Motor neuron (in vitro differentiated cells): ENCODE results near the gene P3H2. TPM values are rescaled to one million over a fixed set of nuclear protein-coding genes. Genes with fewer than 3 reads are reported as not detected.

Experiments
- ATAC-seq, 8 experiments: fragments of 200-7000 bp; cut with Tn5 transposase; replicated peaks in 6 of 8; 2 replicates each; pipeline ENCODE4 v1.8.0; 2021; ENCODE audit warnings: mild to moderate bottlenecking in 8 of 8, moderate library complexity in 8 of 8
- H3K27ac ChIP-seq, 2 donors: fragments of 250-450 bp; sonication (Bioruptor Pico); 2 replicates each; pipeline ENCODE4 v1.9.0; 2021; ENCODE audit warnings: antibody characterized with exemption in 2 of 2, mild to moderate bottlenecking in 2 of 2, moderate library complexity in 1 of 2
- H3K4me1 ChIP-seq, 2 donors: fragments of 250-450 bp; sonication (Bioruptor Pico); replicated peaks in 1 of 2; 2 replicates each; pipeline ENCODE4 v1.6.1; 2021; ENCODE audit warnings: antibody characterized with exemption in 2 of 2, mild to moderate bottlenecking in 2 of 2, moderate library complexity in 1 of 2
- H3K4me3 ChIP-seq, 5 donors: fragments of 250-450 bp; sonication (Bioruptor Pico); 2 replicates each; pipeline ENCODE4 v1.9.0; 2021; ENCODE audit warnings: antibody characterized with exemption in 5 of 5, mild to moderate bottlenecking in 5 of 5, moderate library complexity in 4 of 5
- WGBS, 10 experiments: fragments of 450-650 bp; shearing (Covaris generic); methylation state at CpG; one replicate each; pipeline ENCODE4 v1.0.0; 2022; 5-methylcytosine and 5-hydroxymethylcytosine counted together
- in situ Hi-C, 9 experiments: fragments of 400-800 bp; cut with MboI; loops; one replicate each; pipeline ENCODE4 v1.15.0; 2021; ENCODE audit warnings: low sequenced_read_pairs in 9 of 9, low pct_unique_long_range_greater_than_20kb in 2 of 9; ENCODE audit not compliant: unreplicated experiment in 9 of 9
- total RNA-seq, 8 experiments: library from RNA; unstranded; fragments of 300-600 nt; gene quantifications; 2 replicates each; pipeline versions ENCODE4 v1.2.3 to v1.2.4, GENCODE V29; 2022

Gene P3H2
- total RNA-seq, 8 experiments from 2014 or later = 0.76 to 58.2 (median 1.5) TPM; not detected in 1

GRCh38 chr3:190032923-190033322 lies 87.8 kb downstream of the P3H2 start:
- WGBS, 10 experiments = 60 to 100% (median 87%) methylated on average over 1 to 11 of the region's 11 CpGs; no CpG with 5 or more reads in 3 of the 10 experiments
- no peak overlapping the region for H3K4me3 ChIP-seq
- no peak overlapping the region for H3K27ac ChIP-seq
- no peak for ATAC-seq
- in situ Hi-C loops = no loop called here
- H3K4me1 ChIP-seq = no peaks in the 10 kb centered on the region

DNA sequence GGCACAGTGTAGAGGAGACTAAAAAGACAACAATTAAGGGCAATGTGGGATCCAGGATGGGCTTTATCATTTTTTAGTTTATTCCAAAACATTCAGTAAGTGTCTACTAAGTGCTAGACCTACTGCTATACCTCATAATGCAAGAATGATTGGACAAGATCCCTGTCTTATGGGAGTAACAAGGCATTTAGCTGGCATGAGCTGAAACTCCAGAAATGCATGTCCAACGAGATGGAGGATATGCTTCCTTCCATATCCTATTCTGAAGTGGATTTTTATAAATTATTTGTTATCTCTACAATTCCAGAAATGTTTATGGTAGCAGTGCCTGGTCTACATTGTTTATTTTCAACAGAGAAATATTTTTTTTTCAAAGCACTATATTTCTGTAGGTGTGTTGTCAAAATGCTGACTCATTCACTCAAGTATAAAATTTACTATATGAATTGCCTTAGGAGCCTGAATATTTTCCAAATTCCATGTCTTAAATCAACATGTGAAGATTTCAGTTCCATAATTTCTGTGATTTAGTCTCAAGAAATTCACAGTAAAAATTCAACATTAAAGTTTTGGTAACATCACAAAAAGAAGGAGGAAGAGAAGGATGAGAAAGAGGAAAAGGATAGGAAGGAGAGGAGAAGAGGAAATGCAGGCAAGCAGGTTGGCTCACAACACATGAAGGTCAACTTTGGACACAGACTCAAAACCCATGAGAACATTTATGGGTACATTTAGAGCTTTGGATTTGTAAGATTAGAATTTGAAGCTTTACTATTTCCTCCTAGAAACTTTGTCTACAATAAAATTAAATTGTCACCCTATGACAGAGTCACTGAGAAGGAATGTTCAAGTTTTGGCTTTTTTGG lies 88.6 kb downstream of the P3H2 start:
- in situ Hi-C loops = no loop called here
- no peak overlapping the region for H3K27ac ChIP-seq
- H3K4me1 ChIP-seq = no peaks in the 10 kb centered on the region
- H3K4me3 ChIP-seq = no peak overlapping the region
- WGBS, 10 experiments = 50 to 92% (median 85%) methylated on average over 1 of the region's 1 CpG; no CpG with 5 or more reads in 4 of the 10 experiments
- ATAC-seq = no peak

GRCh38 chr3:190027116-190027515 lies 93.6 kb downstream of the P3H2 start:
- in situ Hi-C loops = no loop called here
- ATAC-seq = no peak
- WGBS, 10 experiments = 68 to 100% (median 92%) methylated on average over 2 to 3 of the region's 3 CpGs; no CpG with 5 or more reads in 2 of the 10 experiments
- Histone ChIP-seq H3K4me1 (no peaks in the 10 kb centered on the region), H3K27ac (no peak overlapping the region), H3K4me3 (no peak overlapping the region)

DNA sequence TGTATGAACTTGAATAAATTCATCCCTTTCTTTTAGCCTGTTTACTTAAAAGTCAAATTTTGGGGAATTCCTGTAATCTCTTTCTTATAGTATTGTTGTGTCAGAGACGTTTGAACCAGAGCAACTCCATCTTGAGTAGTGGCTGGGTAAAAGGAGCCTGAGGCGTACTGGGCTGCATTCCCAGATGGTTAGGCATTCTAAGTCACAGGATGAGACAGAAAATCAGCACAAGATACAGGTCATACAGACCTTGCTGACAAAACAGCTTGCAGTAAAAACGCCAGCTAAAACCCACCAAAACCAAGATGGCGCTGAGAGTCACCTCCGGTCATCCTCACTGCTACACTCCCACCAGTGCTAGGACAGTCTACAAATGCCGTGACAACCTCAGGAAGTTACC lies 94.5 kb downstream of the P3H2 start:
- WGBS, 10 experiments = 0 to 100% (median 79%) methylated on average over 1 to 6 of the region's 6 CpGs; no CpG with 5 or more reads in 2 of the 10 experiments
- in situ Hi-C loops = no loop called here
- no peaks in the 10 kb centered on the region for H3K4me1 ChIP-seq
- H3K4me3 ChIP-seq = no peak overlapping the region
- no peak for ATAC-seq
- no peak overlapping the region for H3K27ac ChIP-seq

DNA sequence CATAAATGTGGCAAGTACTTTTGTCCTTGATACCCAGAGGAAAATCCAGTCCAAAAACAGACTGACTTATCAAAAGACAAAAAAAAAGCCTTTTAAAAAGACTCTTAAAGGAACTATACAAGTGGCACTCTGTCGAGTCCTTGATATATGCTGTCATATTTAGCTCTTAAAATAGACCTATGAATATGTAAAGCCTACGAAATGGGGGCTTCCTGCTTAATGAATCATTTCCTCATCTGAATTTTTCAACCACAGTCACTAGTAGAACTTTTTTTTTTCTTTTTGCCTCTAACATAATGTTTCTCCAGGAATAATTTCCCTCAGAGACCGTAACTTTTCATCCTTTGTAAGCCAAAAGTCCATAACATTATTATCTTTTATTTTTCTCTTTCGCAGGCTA lies 95.8 kb downstream of the P3H2 start:
- H3K4me1 ChIP-seq = no peaks in the 10 kb centered on the region
- in situ Hi-C loops = no loop called here
- peak in 1 of 8 experiments; percentile 36 for ATAC-seq
- no peak overlapping the region for H3K4me3 ChIP-seq
- no peak overlapping the region for H3K27ac ChIP-seq
- WGBS, 10 experiments = 31 to 100% (median 86%) methylated on average over 1 to 4 of the region's 4 CpGs

DNA sequence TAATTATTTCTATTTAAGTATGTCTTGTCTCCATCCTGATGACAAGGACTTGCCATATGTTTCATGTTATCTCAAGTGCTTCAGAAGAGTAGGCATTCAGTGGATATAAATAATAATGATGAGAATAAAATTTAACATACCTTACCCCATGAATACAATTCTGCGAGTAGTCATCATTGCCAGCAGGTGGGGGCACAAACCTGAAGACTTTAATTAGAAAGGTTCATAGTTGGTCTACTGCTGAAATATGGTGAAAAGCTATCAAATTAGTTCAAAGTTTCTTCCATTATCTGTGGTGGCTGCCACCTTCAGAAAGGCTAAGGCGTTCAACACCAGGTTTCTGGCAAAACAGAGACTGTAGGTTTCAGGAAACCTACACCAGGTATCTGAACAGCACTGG lies 100.9 kb downstream of the P3H2 start:
- 33 to 100% (median 71%) methylated on average over 1 to 2 of the region's 2 CpGs; no CpG with 5 or more reads in 3 of the 10 experiments for WGBS, 10 experiments
- Histone ChIP-seq H3K27ac (no peak overlapping the region), H3K4me1 (no peaks in the 10 kb centered on the region), H3K4me3 (no peak overlapping the region)
- ATAC-seq = no peak
- in situ Hi-C loops = no loop called here

- Histone ChIP-seq H3K4me3 (no peak overlapping the region), H3K27ac (no peak overlapping the region), H3K4me1 (no peaks in the 10 kb centered on the region)
- 37 to 84% (median 75%) methylated on average over 1 to 2 of the region's 2 CpGs; no CpG with 5 or more reads in 2 of the 10 experiments for WGBS, 10 experiments
- ATAC-seq = no peak
- in situ Hi-C loops = no loop called here
These were observed 101.7 kb downstream of the P3H2 start for GRCh38 chr3:190019006-190019405.

DNA sequence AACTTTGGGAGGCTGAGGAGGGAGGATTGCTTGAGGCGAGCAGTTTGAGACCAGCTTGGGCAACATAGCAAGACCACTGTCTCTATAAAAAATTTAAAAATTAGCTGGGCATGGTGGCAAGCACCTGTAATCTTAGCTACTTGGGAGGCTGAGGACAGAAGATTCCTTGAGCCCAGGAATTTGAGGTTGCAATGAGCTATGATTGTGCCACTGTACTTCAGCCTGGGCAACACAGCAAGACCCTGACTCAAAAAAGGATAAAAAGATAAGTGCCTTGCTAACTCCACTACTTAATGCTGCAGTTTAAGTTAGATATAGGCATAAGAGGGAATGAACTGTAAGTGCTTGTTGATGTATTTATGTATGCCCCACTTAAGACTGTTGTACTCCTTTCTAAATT lies 102.2 kb downstream of the P3H2 start:
- H3K27ac ChIP-seq = no peak overlapping the region
- H3K4me1 ChIP-seq = no peaks in the 10 kb centered on the region
- H3K4me3 ChIP-seq = no peak overlapping the region
- in situ Hi-C loops = no loop called here
- 100% methylated on average over 1 of the region's 1 CpG; no CpG with 5 or more reads in 4 of the 10 experiments for WGBS, 10 experiments
- no peak for ATAC-seq

- Histone ChIP-seq H3K4me3 (no peak overlapping the region), H3K4me1 (no peaks in the 10 kb centered on the region), H3K27ac (no peak overlapping the region)
- peak in 4 of 8 experiments; percentile 72 to 99 (median 91) for ATAC-seq
- 20 to 100% (median 77%) methylated on average over 1 to 6 of the region's 6 CpGs for WGBS, 10 experiments
- in situ Hi-C loops = no loop called here
These were observed 103.0 kb downstream of the P3H2 start for GRCh38 chr3:190017521-190018288.

GRCh38 chr3:190016966-190017365 lies 103.7 kb downstream of the P3H2 start:
- Histone ChIP-seq H3K4me1 (no peaks in the 10 kb centered on the region), H3K27ac (no peak overlapping the region), H3K4me3 (no peak overlapping the region)
- ATAC-seq = no peak
- in situ Hi-C loops = no loop called here

DNA sequence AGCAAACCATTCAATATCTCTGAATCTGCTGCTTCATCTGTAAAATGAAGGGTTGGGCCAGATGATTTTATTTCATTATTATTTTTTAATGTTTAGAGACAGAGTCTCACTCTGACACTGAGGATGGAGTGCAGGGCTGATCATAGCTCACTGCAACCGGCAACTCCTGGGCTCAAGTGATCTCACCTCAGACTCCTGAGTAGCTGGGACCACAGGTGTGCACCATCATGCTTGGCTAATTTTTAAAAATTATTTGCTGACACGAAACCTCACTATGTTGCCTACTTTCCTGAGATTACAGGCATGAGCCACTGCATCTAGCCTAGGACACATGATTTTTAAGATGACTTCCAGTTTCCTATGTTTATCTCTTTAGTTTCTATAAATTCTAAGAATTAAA lies 105.8 kb downstream of the P3H2 start:
- Histone ChIP-seq H3K27ac (no peak overlapping the region), H3K4me3 (no peak overlapping the region), H3K4me1 (no peaks in the 10 kb centered on the region)
- in situ Hi-C loops = no loop called here
- ATAC-seq = no peak
- WGBS, 10 experiments = 60 to 100% (median 89%) methylated on average over 1 to 2 of the region's 2 CpGs; no CpG with 5 or more reads in 4 of the 10 experiments

GRCh38 chr3:190013943-190014924 lies 106.5 kb downstream of the P3H2 start:
- in situ Hi-C loops = no loop called here
- H3K27ac ChIP-seq = no peak overlapping the region
- no peak for ATAC-seq
- WGBS, 10 experiments = 61 to 96% (median 79%) methylated on average over 1 to 5 of the region's 7 CpGs; no CpG with 5 or more reads in 1 of the 10 experiments
- H3K4me3 ChIP-seq = no peak overlapping the region
- no peaks in the 10 kb centered on the region for H3K4me1 ChIP-seq
